ENCODE results near the gene TSPAN31. TPM values are rescaled to one million over a fixed set of nuclear protein-coding genes. Genes with fewer than 3 reads are reported as not detected.
A peak's percentile ranks its signal among the peaks of the same experiment; 100 is the strongest.

TSPAN31 gene
- total and polyA plus RNA-seq, 9 of the 15 experiments (the other 6 are each of a cell fraction or from before 2014, with no cell fraction given) = 11.3 to 26.4 (median 14.3) TPM

DNA sequence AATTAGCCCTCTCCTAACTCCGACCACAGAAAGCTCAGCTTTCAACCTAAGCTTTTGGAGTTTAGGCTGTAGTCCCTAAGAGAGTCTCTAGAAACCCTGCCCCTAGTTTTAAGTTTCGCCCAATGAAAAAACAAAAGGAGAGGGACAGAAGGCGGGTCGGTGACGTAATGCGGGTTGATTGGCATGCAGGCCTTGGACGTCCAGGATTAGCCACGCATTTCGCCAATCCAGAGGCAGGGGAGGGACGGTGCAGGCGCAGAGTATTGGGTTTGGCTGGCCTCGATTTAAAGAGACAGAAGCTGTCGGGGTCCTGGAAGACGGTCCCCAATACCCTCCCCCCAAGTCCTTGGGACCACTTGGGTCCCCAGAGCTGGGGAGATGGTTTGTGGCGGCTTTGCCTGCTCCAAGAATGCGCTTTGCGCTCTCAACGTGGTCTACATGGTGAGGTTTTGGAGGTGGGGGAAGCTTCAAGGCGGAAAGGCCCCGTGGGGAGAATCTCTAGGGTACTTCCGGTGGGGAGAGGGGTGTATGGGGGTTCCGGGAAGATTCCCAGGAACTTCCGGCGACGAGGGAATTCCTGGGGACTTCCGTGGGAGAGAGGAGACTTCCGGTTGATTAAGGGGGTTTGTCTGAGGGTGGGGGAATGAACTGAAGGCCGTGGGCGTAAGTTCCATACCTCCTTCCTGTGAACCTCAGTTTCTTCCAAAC lies at the start of gene TSPAN31 (continued):
- TF ChIP-seq JUND (IDR thresholded peaks at IDR 0.05; ENCODE audit: borderline replicate concordance, low read depth, low read length) = peak; percentile 81
- peak; percentile 89 for TF ChIP-seq JUND (tag; IDR thresholded peaks at IDR 0.05; ENCODE audit: borderline replicate concordance, low read depth, low read length)
- TF ChIP-seq, protein P1, sequence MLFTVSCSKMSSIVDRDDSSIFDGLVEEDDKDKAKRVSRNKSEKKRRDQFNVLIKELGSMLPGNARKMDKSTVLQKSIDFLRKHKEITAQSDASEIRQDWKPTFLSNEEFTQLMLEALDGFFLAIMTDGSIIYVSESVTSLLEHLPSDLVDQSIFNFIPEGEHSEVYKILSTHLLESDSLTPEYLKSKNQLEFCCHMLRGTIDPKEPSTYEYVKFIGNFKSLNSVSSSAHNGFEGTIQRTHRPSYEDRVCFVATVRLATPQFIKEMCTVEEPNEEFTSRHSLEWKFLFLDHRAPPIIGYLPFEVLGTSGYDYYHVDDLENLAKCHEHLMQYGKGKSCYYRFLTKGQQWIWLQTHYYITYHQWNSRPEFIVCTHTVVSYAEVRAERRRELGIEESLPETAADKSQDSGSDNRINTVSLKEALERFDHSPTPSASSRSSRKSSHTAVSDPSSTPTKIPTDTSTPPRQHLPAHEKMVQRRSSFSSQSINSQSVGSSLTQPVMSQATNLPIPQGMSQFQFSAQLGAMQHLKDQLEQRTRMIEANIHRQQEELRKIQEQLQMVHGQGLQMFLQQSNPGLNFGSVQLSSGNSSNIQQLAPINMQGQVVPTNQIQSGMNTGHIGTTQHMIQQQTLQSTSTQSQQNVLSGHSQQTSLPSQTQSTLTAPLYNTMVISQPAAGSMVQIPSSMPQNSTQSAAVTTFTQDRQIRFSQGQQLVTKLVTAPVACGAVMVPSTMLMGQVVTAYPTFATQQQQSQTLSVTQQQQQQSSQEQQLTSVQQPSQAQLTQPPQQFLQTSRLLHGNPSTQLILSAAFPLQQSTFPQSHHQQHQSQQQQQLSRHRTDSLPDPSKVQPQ (CRISPR knock-in tag; IDR thresholded peaks at IDR 0.05; ENCODE audit: borderline replicate concordance) = no peak
- peak; percentile 45; the same call in 1 of the 2 replicates for TF ChIP-seq FOXM1 (IDR thresholded peaks at IDR 0.05; ENCODE audit: low read depth)
- no peak for TF ChIP-seq FOXM1 (CRISPR knock-in tag; IDR thresholded peaks at IDR 0.05; ENCODE audit: low read depth)
- no peak for TF ChIP-seq ZKSCAN8 (CRISPR knock-in tag; IDR thresholded peaks at IDR 0.05)
- 0 out of 2 replicates have a peak, but pooled peaks have one; percentile 5 for TF ChIP-seq ZNF444 (CRISPR knock-in tag; IDR thresholded peaks at IDR 0.05)
- TF ChIP-seq ZNF175 (CRISPR knock-in tag; IDR thresholded peaks at IDR 0.05; ENCODE audit: low read depth) = 0 out of 2 replicates have a peak, but pooled peaks have one; percentile 45
- no peak for TF ChIP-seq STAT5A (IDR thresholded peaks at IDR 0.05; ENCODE audit: borderline replicate concordance, low read length)
- TF ChIP-seq SRF (CRISPR knock-in tag; IDR thresholded peaks at IDR 0.05) = peak in 1 of 2 experiments; percentile 32; a peak in 2 of 4 replicates
- peak; percentile 72 for TF ChIP-seq POLR2B (IDR thresholded peaks at IDR 0.05; ENCODE audit: low read depth, partially characterized antibody)
- no peak for TF ChIP-seq MAFG (tag; conservative IDR thresholded peaks at IDR 0.05)

Data from K562 (cell line).